Prostate gland (tissue), 2 donors: ENCODE data around the gene LFNG.

Experiments
- POLR2AphosphoS5 ChIP-seq: sonication (generic); formaldehyde crosslinking; IDR thresholded peaks from one replicate; pipeline ENCODE4 v1.6.1; 2017; ENCODE audit warnings: antibody characterized with exemption
- TF ChIP-seq, protein P1 (sequence below), 4 experiments: fragments of 200-600 bp in 2 of 4; fragments of 450-650 bp in 2 of 4; sonication (generic) in 2 of 4; IDR thresholded peaks; 1 replicate in 3 of 4; 2 replicates in 1 of 4; pipeline ENCODE4 v1.5.1; 2016 to 2019; ENCODE audit warnings: antibody characterized with exemption in 4 of 4, mild to moderate bottlenecking in 2 of 4, moderate library complexity in 2 of 4

DNA sequence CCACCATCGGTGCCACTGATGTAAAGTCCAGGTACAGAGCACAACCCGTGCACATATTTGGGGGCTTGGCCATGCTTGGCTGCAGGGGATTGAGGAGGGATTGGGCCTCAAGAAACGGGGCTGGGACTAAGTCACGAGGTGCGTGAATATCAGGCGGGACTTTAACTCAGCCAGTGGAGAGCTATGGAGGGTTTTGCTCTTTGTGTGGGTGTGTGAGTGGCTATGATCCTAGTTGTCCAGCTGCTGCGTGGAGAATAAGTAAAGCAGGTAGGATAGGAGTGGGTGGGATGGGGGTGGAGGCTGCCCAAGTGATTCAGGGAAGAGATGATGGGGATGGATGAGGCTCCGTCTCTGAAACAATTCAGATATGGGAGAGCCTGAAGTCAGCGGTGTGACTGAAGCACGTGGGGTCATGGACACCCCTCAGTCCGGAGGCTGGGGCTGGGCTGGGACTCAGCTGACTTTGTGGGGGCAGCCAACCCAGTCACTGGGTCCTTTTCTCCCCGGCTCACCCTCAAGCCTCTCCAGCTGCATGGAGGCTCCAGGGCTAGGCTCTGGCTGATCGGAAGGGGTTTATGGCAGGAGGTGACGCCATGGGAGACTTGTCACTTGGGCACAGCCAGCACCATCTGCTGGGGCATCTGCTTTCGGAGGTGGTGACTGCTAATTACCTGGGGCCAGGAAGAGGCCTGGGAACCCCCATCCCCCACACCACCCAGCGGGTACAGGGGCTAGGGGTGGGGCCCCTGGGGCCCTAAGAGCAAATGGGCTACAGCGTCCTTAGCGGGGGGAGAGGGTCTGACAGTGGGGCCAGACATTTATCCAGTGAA, 1.7 kb upstream of the LFNG start:
- TF ChIP-seq, protein P1, sequence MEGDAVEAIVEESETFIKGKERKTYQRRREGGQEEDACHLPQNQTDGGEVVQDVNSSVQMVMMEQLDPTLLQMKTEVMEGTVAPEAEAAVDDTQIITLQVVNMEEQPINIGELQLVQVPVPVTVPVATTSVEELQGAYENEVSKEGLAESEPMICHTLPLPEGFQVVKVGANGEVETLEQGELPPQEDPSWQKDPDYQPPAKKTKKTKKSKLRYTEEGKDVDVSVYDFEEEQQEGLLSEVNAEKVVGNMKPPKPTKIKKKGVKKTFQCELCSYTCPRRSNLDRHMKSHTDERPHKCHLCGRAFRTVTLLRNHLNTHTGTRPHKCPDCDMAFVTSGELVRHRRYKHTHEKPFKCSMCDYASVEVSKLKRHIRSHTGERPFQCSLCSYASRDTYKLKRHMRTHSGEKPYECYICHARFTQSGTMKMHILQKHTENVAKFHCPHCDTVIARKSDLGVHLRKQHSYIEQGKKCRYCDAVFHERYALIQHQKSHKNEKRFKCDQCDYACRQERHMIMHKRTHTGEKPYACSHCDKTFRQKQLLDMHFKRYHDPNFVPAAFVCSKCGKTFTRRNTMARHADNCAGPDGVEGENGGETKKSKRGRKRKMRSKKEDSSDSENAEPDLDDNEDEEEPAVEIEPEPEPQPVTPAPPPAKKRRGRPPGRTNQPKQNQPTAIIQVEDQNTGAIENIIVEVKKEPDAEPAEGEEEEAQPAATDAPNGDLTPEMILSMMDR (IDR thresholded peaks at IDR 0.05) = no peak
- no peak for TF ChIP-seq POLR2AphosphoS5
